Hippocampal formation (tissue), 2 donors: ENCODE measurements around the gene ZNF100.
A peak's percentile ranks its signal among the peaks of the same experiment; 100 is the strongest.
"Not testable (repeated sequence)": the region's sequence is repeated elsewhere in the genome, so short reads cannot be mapped to it uniquely, and the experiment has no call there.

Experiments used
- DNase-seq, 2 donors: peaks; one replicate each; lab custom pipeline; 2025; lab: John Stamatoyannopoulos, UW

ZNF100 gene

DNA sequence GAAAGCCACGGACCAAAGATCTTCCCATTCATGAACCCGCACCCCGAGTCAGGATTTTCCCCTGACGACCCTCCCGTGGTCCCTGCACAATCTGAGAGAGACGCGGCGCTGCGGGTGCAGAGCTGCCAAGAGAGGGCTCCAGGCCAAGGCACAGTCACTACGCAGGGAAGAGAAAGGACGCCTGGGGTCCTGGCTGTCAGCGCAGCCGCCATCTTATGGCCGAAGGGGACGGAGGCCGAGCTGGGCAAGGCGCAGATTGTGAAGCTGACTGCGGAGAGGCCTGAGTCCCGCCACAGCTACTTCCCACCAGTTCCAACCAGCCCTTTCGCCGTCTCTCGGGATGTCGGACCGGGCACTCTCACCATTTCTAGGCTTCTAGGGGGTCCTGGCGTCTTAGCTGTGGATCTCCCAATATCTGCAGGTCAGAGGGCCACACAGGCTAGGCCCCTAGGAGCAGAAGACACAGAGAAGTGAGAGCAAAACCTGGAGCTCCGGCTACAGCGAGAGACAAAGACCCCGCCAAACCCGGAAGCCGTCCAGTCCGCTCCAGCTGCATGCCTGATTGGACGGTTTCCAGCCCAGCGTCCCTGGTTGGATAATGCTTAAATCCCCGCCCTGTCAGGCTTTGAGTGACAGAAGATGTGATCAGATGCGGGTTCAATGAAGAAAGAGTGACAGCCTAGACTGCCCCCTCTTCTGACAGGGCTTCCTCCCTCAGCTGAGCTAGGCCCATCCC, at the start of gene ZNF100:
Gene ZNF100 (minus strand): TSS at position 515 of the 736 bp plus-strand sequence. CDS start 150 bp downstream, at position 365.
- DNase-seq: peak; percentile 86 to 88

DNA sequence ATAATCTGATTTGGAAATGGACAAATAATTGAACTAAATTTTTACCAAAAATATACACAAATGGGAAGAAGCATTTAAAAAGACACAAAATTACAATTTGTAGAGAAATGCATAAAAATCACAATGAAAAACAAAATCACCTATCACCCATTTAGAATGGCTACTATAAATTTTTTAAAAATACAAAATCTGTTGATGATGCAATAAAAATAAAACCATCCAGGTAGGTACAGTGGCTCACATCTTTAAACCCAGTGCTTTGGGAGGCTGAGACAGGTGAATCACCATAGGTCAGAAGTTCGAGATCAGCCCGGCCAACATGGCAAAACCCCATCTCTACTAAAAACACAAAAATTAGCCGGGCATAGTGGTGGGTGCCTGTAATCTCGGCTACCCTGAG, 45.1 kb upstream of the ZNF100 start:
- DNase-seq: no peak

DNA sequence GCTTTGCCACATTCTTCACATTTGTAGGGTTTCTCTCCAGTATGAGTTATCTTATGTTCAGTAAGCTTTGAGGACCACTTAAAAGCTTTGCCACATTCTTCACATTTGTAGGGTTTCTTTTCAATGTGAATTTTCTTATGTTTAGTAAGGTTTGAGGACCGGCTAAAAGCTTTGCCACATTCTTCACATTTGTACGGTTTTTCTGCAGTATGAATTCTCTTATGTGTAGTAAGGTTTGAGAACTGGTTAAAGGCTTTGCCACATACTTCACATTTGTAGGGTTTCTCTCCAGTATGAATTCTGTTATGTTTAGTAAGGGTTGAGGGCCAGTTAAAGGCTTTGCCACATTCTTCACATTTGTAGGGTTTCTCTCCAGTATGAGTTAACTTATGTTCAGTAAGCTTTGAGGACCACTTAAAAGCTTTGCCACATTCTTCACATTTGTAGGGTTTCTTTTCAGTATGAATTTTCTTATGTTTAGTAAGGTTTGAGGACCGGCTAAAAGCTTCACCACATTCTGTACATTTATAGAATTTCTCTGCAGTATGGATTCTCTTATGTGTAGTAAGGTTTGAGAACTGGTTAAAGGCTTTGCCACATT, 41.1 kb upstream of the ZNF100 start:
- not testable (repeated sequence) for DNase-seq

DNA sequence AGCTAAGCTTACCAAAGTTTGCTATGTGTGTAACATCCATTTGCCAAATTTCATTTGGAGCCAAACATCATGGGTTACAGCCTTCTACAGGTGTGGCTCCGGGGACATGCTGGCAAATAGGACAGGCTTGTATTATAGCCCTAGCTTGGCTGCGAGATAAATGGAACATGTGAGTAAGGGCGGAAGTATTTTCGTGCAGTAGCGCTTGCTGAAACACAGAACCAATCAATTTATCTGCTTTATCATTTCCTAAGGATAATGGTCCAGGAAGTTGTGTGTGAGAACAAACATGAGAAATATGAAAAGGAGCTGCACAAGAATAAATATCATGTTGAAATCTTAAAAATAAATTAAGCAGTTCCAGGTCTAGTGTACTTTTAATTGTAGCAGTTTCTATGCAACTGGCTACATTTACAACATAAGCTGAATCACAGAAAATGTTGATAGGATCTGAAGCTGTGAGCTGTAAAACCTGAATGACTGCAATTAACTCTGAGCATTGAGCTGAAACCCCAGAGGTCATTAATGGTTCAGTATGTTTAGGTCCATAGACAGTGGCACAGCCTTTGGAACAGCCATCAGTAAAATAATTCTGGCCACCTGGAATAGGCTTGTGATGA, 22.2 kb upstream of the ZNF100 start:
- no peak for DNase-seq

DNA sequence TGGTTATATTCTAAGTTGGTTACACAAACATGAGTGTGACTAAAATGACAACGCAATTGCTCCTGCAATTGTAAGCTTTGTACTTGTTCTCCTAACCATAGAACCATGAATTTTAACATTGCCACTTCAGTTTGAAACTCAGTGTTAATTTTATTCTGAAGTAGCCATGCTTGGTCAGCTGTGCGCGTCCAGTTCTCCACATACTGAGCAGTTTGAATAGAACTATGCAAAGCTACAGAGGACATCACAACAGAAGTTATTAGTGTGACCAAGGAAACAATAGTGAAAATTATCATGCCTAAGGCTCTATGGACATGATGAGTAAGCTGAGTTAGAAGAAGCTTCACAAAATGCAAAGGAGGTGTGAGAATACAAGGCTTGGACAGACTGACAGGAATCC, 19.6 kb upstream of the ZNF100 start:
- no peak for DNase-seq

DNA sequence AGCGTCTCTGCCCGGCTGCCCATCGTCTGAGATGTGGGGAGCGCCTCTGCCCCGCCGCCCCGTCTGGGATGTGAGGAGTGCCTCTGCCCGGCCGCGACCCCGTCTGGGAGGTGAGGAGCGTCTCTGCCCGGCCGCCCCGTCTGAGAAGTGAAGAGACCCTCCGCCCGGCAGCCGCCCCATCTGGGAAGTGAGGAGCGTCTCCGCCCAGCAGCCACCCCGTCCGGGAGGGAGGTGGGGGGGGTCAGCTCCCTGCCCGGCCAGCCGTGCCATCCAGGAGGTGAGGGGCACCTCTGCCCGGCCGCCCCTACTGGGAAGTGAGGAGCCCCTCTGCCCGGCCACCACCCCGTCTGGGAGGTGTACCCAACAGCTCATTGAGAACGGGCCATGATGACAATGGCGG, 8.4 kb upstream of the ZNF100 start:
- DNase-seq: not testable (repeated sequence)

DNA sequence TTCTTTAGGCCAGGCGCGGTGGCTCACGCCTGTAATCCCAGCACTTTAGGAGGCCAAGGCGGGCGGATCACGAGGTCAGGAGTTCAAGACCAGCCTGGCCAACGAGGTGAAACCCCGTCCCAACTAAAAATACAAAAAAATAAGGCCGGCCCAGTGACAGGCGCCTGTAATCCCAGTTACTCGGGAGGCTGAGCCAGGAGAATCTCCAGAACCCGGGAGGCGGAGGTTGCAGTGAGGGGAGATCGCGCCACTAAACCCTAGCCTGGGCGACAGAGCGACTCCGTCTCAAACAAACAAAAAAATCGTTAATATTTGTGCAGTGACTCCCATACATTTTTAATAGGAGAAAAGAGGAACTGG, 694 bp downstream of the ZNF100 start:
- DNase-seq: not testable (repeated sequence)

DNA sequence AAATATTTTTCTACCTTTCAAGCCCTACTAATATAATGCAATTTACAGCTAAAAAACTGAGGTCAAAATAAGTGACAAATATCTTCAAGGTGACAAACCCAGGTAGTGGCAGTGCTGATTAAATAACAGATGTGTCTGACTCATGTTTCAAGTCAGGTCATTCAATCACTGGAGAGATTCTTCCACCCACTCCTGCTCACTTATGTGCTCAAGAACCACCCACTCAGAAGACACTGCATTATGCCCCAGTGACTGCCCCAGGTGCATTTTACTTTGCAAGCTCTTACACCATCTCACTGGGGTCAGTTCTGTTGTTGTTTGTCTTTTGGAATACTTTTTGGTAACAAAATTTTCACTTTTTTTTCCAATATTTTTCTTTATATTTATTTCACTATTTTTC, 2.2 kb downstream of the ZNF100 start:
- no peak for DNase-seq

DNA sequence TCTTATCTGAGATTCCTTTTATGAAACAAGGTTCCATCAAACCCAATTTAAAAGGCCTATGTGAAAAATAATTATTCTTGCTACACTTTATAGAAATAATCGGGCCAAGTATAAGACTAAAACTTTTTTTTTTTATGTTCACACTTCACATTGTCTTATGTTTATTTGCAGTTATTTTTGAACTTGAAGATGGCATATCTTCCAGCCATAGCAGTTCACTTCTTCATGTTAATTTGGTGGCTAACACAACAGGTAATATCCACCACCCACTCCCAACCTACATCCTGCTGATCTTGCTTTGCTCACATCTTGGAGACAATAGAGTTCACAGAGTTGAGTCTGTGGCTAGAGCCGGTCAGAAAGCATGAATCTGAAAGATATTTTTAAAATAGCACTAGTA, 5.8 kb downstream of the ZNF100 start:
- not testable (repeated sequence) for DNase-seq

DNA sequence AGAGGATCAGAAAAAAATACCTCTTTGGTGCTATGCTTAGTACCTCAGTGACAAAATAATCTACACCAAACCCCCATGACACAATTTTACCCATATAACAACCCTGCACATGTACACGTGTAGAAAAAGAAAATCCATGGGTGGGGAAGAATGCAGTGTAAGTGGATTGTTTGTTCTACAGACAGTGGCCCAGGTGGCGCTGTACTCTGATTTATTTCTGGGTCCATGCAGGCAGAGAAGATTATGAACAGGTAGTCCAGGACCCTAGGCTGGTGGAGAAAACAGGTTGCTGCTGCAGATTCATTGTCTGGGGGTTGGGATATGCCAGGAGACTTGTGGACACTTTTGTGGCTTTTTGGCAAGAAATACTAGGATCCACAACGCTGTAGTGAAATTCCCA, 9.1 kb downstream of the ZNF100 start:
- DNase-seq: no peak

DNA sequence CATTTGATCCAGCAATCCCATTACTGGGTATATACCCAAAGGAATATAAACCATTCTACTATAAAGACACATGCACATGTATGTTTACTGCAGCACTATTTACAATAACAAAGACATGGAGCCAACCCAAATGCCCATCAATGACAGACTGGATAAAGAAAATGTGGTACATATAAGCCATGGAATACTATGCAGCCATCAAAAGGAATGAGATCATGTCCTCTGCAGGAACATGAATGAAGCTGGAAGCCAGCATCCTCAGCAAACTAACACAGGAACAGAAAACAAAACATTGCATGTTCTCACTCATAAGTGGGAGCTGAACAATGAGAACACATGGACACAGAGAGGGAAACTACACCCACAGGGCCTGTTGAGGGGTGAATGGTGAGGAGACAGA, 11.8 kb downstream of the ZNF100 start:
- not testable (repeated sequence) for DNase-seq

DNA sequence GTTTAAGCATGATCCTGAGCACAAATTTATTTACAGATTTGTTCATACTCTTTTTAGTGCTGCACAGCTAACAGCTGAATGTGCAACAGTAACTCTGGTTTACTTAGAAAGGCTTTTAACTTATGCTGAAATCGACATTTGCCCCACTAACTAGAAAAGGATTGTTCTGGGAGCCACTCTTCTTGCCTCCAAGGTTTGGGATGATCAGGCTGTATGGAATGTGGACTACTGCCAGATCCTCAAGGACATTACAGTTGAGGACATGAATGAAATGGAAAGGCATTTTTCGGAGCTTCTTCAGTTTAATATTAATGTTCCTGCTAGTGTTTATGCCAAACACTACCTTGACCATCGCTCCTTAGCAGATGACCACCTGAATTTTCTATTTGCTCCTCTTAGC, 16.0 kb downstream of the ZNF100 start:
- no peak for DNase-seq

DNA sequence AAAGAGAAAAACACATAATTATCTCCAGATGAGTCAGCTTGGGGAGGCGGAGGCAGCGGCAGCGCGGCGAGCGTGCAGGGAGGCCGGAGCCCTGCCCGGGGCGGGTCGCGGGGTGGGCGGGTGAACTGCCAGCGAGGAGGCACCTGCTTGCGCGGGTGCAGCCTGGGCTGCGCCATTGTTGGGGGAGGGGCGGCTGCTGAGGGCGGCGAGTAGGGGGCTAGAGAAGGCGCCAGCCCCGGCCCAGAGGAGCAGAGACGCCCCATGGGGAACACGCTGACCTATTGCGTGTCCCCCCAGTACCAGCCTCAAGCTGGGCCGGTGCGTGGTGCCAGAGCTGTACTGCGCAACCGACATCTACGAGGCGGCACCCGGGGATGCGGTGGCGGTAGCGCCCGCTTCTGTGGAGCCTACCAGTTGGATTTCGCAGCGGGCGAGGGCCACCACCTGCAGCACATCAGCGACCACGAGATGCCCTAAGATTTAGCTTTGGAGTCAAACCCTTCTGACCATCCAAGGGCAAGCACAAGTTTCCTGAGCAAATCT, 16.7 kb downstream of the ZNF100 start:
- no peak for DNase-seq

DNA sequence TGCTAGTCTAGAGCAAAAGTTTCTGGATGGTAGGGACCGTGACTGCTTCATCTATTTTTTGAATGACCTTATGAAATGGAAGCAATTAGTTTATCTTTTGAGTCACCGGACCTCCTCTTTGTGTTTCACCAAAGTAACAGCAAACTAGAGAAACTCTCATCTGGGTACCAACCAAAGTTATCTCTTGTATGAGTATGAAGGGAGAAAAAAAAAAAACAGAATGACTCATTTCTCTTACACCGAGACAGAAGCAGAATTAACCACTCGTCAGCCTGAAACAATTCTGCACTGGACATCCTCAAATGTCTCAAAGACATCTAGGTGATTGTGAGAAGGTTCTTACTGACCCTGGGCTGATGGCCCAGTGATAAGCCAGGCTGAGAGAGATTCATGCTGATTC, 18.3 kb downstream of the ZNF100 start:
- no peak for DNase-seq

DNA sequence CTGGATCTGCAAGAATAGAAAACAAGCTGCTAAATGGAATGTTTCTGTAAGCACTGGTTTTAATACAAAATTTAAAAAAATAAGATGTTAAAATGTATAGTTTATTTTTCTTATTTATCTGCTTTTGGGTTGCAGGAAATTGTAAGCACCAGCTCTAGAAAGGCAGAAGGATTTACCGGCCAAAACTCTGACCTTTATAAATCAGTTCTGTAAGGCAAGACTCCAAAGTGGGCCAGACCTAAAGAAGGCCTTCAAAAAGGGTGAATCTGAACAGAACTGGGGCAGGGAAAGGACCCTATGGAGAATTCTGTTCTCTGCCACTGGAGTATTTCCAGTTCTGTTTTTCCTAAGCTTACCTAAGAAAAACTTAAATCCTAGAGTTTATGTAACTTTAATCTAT, 19.3 kb downstream of the ZNF100 start:
- no peak for DNase-seq

DNA sequence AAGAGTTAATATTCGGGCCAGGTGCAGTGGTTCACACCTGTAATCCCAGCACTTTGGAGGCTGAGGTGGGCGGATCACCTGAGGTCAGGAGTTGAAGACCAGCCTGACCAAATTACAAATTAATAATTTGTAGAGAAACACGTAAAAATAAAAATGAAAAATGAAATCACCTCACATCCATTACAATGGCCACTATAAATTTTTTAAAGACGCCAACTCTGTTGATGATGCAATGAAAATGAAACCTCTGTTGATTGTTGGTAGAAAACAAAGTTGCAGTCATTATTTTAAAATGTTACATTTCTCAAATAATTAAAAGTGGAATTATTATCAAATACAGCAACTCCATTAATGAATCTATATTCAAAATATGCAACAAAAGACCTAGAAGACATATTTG, 26.8 kb downstream of the ZNF100 start:
- DNase-seq: no peak

DNA sequence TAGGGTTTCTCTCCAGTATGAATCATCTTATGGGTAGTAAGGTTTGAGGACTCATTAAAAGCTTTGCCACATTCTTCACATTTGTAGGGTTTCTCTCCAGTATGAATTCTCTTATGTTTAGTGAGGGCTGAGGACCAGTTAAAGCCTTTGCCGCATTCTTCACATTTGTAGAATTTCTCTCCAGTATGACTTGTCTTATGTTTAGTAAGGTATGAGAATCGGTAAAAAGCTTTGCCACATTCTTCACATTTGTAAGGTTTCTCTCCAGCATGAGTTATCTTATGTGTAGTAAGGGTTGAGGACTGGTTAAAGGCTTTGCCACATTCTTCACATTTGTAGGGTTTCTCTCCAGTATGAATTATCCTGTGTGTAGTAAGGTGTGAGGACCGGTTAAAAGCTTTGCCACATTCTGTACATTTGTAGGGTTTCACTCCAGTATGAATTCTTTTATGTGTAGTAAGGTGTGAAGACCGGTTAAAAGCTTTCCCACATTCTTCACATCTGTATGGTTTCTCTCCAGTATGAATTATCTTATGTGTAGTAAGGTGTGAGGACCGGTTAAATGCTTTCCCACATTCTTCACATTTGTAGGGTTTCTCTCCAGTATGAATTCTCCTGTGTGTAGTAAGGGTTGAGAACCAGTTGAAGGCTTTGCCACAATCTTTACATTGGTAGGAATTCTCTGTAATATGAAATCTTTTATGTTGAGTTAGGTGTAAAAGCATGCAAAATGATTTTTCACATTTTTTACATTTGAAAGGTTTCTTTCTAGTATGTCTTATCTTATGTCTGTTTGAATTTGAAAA, 40.2 kb downstream of the ZNF100 start:
- DNase-seq: not testable (repeated sequence)

DNA sequence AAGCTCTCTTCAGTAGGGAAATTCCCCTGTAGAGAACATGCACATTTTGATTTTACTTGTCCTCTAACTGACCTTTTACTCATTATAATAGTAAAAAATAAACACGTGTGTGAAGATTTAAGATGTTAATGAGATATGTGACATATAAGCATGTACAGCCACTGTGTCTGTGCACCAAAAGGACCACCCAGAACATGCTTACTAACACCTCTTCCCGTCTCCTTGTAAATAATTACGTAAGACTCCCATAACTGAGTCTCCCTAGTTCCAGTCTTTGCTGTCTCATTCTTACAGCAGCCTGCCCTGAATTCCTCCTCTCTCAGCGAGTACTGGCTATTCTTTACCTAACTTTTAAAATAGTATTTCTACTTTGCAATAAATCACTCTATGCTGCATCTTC, 53.6 kb downstream of the ZNF100 start:
- DNase-seq: no peak

DNA sequence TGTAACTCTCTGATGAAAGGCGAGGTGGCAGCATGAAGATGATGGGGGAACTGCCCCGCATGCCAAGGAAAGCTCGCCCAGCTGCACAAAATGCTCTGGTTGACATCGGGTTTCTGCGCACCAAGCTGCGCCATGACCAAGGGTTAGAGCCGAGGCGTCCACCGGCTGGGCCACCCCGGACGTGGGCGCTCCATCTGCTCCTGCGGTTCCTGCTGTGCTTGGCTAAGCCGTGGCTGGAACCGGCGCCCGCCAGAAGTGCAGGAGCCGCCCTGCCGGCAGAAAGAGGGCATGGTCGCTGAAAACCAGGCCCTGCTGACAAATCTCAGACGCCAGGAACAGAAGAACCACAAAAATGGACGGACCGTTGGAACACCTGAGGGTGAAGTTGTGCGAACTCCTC, 57.9 kb downstream of the ZNF100 start:
- no peak for DNase-seq

DNA sequence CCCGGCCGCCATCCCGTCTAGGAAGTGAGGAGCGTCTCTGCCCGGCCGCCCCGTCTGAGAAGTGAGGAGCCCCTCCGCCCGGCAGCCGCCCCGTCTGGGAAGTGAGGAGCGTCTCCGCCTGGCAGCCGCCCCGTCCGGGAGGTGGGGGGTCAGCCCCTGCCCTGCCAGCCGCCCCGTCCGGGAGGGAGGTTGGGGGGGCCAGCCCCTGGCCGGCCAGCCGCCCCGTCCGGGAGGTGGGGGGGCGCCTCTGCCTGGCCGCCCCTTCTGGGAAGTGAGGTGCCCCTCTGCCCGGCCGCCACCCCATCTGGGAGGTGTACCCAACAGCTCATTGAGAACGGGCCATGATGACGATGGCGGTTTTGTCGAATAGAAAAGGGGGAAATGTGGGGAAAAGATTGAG, 59.5 kb downstream of the ZNF100 start:
- not testable (repeated sequence) for DNase-seq

DNA sequence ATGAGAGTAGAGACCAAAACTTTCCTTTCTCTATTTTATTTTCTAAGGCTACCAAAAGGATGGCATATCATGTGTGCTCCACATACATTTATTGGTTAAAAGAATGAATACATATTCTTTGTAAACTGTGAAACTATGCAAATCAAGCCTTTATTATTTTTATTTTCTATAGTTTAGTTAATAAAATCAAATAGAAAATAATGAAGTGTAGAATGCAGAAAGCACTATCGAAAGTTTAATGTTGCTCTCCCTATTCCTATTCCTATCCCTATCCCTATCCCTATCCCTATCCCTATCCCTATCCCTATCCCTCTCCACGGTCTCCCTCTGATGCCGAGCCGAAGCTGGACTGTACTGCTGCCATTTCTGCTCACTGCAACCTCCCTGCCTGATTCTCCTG, 60.3 kb downstream of the ZNF100 start:
- no peak for DNase-seq

DNA sequence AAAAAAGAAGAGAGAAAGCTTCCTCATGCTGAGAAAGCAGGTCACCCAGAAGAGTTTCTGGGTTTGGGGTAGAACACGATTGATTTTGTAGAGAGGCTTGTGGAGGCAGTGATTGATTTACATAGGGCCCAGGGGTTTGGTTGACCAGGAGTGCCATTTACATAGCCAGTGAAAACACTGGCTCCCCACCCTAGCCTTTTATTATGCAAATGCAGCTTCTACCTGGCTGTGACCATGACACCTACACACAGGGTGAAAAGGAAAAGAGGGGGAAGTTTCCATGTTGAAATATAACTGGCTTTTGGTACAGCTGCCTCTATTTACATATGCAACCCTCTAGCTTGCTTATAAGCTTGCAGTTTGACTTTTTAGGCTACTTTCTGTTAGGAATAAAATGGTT, 62.0 kb downstream of the ZNF100 start:
- DNase-seq: no peak
